ENCODE measurements around the gene SSRP1. TPM values are rescaled to one million over a fixed set of nuclear protein-coding genes. Genes with fewer than 3 reads are reported as not detected.

SSRP1 gene
- total and polyA plus RNA-seq, 8 donors = 20.5 to 61.9 (median 42.7) TPM

DNA sequence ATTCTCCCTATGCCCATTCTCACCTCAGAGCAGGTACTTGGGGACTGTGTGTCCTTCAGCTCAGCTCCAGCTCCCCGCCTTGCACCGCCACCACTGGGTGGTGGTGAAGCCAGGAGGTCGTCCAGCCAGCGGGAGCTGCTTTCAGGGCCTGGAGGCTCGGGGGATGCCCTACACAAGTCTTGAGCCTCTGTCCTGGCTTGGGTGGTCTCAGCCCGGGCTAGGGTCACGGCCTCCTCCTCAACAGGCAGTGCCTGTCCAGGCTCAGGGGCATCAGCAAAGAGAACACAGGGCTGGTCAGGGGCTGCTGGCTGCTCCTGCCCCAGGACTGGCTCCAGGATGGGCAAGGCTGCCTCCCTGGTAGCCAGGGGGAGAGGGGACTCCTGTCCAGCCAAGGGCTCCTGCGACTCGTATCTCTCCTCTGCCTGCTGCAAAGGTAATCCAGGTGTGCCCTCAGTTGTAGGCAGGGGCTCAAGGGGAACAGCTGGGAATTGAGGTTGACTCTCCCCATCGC, 23.1 kb downstream of the SSRP1 start:
- Histone ChIP-seq H3K36me3 (peaks cover 0 to 45% (median 19%) of the 10 kb centered on the region in 3 donors), H3K27me3 (no peaks in the 10 kb centered on the region), H3K27ac (peak overlapping the region; percentile 43 to 95 (median 90)), H3K9me3 (no peaks in the 10 kb centered on the region), H3K4me1 (peaks cover 41 to 53% (median 42%) of the 10 kb centered on the region in 3 donors), H3K4me3 (no peak overlapping the region)
- TF ChIP-seq, protein P1, sequence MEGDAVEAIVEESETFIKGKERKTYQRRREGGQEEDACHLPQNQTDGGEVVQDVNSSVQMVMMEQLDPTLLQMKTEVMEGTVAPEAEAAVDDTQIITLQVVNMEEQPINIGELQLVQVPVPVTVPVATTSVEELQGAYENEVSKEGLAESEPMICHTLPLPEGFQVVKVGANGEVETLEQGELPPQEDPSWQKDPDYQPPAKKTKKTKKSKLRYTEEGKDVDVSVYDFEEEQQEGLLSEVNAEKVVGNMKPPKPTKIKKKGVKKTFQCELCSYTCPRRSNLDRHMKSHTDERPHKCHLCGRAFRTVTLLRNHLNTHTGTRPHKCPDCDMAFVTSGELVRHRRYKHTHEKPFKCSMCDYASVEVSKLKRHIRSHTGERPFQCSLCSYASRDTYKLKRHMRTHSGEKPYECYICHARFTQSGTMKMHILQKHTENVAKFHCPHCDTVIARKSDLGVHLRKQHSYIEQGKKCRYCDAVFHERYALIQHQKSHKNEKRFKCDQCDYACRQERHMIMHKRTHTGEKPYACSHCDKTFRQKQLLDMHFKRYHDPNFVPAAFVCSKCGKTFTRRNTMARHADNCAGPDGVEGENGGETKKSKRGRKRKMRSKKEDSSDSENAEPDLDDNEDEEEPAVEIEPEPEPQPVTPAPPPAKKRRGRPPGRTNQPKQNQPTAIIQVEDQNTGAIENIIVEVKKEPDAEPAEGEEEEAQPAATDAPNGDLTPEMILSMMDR (IDR thresholded peaks at IDR 0.05) = no peak
- intact Hi-C loops (cut with DNase I) = no loop called here
- DNase-seq (peak in 5 of 6 donors; percentile 37 to 78 (median 47)), ATAC-seq (no peak), FAIRE-seq (no peak)
- 62 to 69% methylated on average over 10 of the region's 10 CpGs for WGBS, 2 donors

DNA sequence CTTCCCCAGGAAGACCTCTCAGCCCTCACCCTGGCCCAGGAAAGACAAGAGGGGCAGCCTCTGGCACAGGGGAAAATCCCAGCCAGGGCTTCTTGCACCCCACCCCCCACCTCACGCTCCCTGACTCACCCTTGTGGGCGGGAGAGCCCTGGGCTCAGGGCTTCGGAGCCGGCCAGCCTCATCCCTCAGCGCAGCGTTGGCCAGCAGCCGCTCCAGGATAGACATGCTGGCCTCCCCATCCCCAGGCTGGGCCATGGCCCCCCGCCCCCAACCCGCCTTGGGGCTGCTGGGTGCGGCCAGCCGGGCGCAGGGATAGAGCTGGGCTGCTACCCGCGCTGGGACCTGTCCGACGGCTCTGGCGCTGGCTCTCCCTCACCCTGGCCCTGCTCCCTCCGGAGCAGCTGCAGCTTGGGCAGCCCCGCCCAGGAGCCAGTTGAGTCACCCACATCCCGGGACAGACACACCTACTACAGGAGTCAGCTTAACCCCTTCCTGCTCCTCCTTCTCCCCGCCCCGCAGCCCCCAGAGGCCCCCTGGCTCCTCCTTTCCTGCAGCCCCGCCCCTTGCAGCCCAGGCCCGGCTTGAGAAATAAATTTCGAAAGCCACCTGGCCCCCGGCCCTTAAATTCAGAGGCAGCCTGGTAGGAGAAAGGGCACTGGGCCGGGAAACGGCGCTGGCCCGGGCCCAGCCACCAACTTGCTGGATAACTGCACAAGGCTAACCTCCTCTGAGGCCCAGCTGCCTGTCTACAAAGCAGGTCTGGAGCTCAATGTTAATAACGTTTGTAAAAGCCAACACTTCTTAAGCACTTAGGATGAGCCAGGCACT, 24.4 kb downstream of the SSRP1 start:
- intact Hi-C loops (cut with DNase I) = no loop called here
- TF ChIP-seq, protein P1 (IDR thresholded peaks at IDR 0.05) = no peak
- Histone ChIP-seq H3K27me3 (no peaks in the 10 kb centered on the region), H3K27ac (peak overlapping the region; percentile 66 to 95 (median 90)), H3K9me3 (no peaks in the 10 kb centered on the region), H3K4me1 (peaks cover 34 to 57% (median 40%) of the 10 kb centered on the region in 3 donors), H3K4me3 (peak overlapping the region; percentile 6 to 45 (median 25)), H3K36me3 (peaks cover 0 to 36% (median 11%) of the 10 kb centered on the region in 3 donors)
- ATAC-seq (peak; percentile 90 to 94 (median 92)), FAIRE-seq (no peak), DNase-seq (peak; percentile 91 to 98 (median 97))
- 1 to 4% methylated on average over 29 to 31 of the region's 31 CpGs for WGBS, 2 donors

DNA sequence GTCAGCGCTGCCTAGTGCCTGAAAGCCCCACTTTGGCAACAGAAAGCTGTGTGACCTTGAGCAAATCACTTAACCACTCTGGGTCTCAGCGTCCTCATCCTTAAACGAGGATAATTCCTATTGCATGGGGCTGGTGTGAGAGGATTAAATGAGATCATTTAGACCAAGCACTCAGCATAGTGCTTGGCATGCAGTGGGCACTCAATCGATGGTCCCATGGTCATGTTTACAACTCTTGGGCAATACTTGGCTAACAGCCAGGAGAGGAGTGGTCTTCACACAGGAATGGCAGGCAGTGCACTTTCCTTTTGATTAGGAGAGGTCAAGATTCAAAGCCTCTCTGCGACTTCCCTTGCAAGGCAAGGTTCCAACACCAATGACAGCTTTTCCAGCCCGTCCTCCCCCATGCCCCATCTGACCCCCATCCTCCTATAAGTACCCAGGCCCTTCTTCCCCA, 25.0 kb downstream of the SSRP1 start:
- H3K27me3 ChIP-seq = no peaks in the 10 kb centered on the region
- TF ChIP-seq, protein P1 (IDR thresholded peaks at IDR 0.05) = no peak
- DNase-seq (peak in 4 of 6 donors; percentile 79 to 86 (median 84)), FAIRE-seq (no peak), ATAC-seq (peak; percentile 31 to 51 (median 38))
- H3K4me1 ChIP-seq = peaks cover 35 to 56% (median 41%) of the 10 kb centered on the region in 3 donors
- WGBS, 2 donors = 8 to 14% methylated on average over 6 of the region's 6 CpGs
- H3K4me3 ChIP-seq = peak overlapping the region; percentile 6 to 45 (median 25)
- H3K9me3 ChIP-seq = no peaks in the 10 kb centered on the region
- H3K27ac ChIP-seq = peak overlapping the region; percentile 66 to 95 (median 90)
- H3K36me3 ChIP-seq = peaks cover 0 to 36% (median 11%) of the 10 kb centered on the region in 3 donors
- intact Hi-C loops (cut with DNase I) = no loop called here

DNA sequence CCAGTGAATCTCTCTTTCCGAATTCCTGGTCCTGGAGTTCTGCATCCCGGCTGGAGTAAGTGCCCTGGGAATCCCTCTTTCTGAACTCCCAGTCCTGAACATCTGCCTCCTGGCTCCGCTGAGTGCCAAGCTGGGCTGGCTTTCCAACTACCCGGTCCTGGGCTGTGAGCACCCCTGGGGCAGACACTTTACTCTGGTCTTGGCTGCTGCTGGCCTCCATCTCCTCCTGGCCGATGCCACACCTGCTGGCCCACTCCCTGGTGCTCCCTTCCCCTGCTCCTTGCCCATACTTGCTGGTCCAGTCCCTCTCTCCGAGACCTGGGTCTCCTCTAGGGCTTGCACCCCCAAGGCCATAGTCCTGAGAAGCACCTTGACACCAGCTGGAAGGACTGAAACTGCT, 25.6 kb downstream of the SSRP1 start:
- peak overlapping the region in 2 of 4 donors; percentile 42 to 45 for H3K4me3 ChIP-seq
- H3K27ac ChIP-seq = peak overlapping the region; percentile 66 to 95 (median 90)
- peaks cover 36 to 56% (median 45%) of the 10 kb centered on the region in 3 donors for H3K4me1 ChIP-seq

More for the DNA sequence above, 25.6 kb downstream of the SSRP1 start:
- Histone ChIP-seq H3K36me3 (peaks cover 0 to 36% (median 11%) of the 10 kb centered on the region in 3 donors), H3K27me3 (no peaks in the 10 kb centered on the region), H3K9me3 (no peaks in the 10 kb centered on the region)
- intact Hi-C loops (cut with DNase I) = no loop called here
- no peak for FAIRE-seq
- TF ChIP-seq, protein P1 (IDR thresholded peaks at IDR 0.05) = no peak
- no peak for ATAC-seq
- 61 to 67% methylated on average over 6 of the region's 6 CpGs for WGBS, 2 donors
- DNase-seq = peak in 3 of 6 donors; percentile 40 to 78 (median 53)

All from pancreas (tissue), 10 donors.